Activated T-cell treated with anti-CD3 and anti-CD28 coated beads, Interleukin-2, amount 50 U/mL, for 24 hours (primary cell): ENCODE results near the gene HES3.
"Not testable (repeated sequence)": the region's sequence is repeated elsewhere in the genome, so short reads cannot be mapped to it uniquely, and the experiment has no call there.

Source experiments
- DNase-seq: peaks from one replicate; pipeline ENCODE4 v3.0.0-alpha.2; 2020
- H3K27ac Mint-ChIP-seq: 2 replicates; pipeline ENCODE4 v1.8.0; 2020; ENCODE audit warnings: mild to moderate bottlenecking, mixed read lengths
- H3K27me3 Mint-ChIP-seq: 2 replicates; pipeline ENCODE4 v1.8.0; 2020; ENCODE audit warnings: mixed read lengths
- H3K36me3 Mint-ChIP-seq: 2 replicates; pipeline ENCODE4 v1.8.0; 2020; ENCODE audit warnings: low read depth, mixed read lengths
- H3K4me1 Mint-ChIP-seq: 2 replicates; pipeline ENCODE4 v1.8.0; 2020; ENCODE audit warnings: low read depth, mixed read lengths
- H3K4me3 Mint-ChIP-seq: 2 replicates; pipeline ENCODE4 v1.8.0; 2020; ENCODE audit warnings: mild to moderate bottlenecking, moderate library complexity, mixed read lengths
- H3K9me3 Mint-ChIP-seq: 2 replicates; pipeline ENCODE4 v1.8.0; 2020; ENCODE audit warnings: mixed read lengths

HES3 gene

GRCh38 chr1:6209661-6210580, 34.1 kb upstream of the HES3 start:
- peak; percentile 48 for DNase-seq
- Mint-ChIP-seq H3K9me3 (no peaks in the 10 kb centered on the region), H3K4me3 (peak overlapping the region; percentile 41), H3K36me3 (peaks cover 2% of the 10 kb centered on the region), H3K4me1 (peaks cover 12% of the 10 kb centered on the region), H3K27ac (no peak overlapping the region), H3K27me3 (peaks cover 27% of the 10 kb centered on the region)

DNA sequence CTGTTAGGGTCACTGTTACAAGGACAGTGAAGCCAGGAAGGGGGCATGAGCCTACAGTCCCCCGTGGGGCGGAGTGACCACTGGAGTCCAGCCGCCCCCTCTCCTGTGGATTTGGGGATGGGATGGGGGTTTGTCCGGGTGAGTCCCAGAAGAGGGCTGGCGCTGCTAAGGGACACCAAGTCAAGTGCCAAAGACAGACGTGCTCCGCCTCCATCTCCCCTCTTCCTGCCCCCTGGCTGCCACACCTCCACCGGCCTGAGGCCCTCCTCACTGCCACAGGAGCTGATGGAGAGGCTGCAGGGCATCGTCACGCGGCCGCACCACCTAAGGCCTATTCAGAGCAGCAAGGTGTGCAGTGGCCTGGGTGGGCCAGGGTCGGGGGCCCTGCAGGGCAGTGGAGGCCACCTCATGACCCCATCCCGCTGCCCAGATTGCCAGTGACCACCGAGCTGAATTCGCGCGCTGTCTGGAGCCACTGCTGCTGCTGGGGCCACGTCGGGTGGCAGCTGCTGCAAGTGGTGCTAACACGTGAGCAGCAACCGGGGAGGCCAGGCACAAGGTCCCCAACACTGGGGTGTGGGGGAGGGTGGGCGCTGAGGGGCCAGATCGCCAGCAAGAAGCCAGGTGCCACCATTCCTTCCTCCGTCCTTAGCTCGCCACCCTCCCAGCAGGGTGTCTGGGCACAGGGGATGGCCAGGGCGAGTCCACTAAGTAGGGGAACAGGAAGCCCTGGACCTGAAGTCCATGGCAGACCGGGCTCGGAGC, 33.2 kb upstream of the HES3 start:
- no peak for DNase-seq
- peaks cover 10% of the 10 kb centered on the region for H3K4me1 Mint-ChIP-seq
- H3K27ac Mint-ChIP-seq = no peak overlapping the region
- H3K27me3 Mint-ChIP-seq = peaks cover 33% of the 10 kb centered on the region
- peaks cover 2% of the 10 kb centered on the region for H3K36me3 Mint-ChIP-seq
- no peak overlapping the region for H3K4me3 Mint-ChIP-seq
- no peaks in the 10 kb centered on the region for H3K9me3 Mint-ChIP-seq

GRCh38 chr1:6211731-6212130, 32.2 kb upstream of the HES3 start:
- H3K4me3 Mint-ChIP-seq = no peak overlapping the region
- H3K27me3 Mint-ChIP-seq = peaks cover 35% of the 10 kb centered on the region
- no peak for DNase-seq
- H3K4me1 Mint-ChIP-seq = peaks cover 10% of the 10 kb centered on the region
- peaks cover 2% of the 10 kb centered on the region for H3K36me3 Mint-ChIP-seq
- no peak overlapping the region for H3K27ac Mint-ChIP-seq
- H3K9me3 Mint-ChIP-seq = no peaks in the 10 kb centered on the region

DNA sequence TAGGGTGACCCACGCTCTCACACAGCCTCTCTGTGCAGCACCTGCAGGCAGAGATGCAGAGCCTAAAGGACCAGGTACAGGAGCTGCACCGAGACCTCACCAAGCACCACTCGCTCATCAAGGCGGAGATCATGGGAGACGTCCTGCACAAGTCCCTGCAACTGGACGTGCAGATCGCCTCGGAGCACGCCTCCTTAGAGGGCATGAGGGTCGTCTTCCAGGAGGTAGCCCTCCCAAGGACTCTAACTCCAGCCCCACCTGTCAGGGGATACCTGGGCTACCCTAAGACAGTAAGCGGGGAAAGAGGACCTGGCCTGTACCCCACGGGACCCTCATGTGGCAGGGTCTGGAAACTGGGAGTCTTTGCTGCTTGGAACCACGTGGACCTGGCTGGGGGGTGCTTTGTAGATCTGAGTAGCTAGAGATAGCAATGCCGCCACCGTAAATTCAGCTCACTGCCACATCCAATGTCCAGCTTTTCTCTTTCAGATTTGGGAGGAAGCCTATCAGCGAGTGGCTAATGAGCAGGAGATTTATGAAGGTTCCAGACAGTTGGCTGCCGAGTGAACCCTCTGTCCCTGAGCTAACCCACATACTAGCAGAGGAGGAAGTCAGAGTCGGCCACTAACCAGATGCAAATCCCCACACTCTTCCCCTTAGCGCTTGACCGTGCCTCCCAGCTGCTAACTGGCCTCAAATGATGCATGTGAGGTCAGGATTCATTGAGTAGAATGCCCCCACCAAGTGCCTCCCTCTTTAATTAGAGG, 31.6 kb upstream of the HES3 start:
- H3K9me3 Mint-ChIP-seq = no peaks in the 10 kb centered on the region
- H3K27me3 Mint-ChIP-seq = peaks cover 32% of the 10 kb centered on the region
- no peak overlapping the region for H3K4me3 Mint-ChIP-seq

DNA sequence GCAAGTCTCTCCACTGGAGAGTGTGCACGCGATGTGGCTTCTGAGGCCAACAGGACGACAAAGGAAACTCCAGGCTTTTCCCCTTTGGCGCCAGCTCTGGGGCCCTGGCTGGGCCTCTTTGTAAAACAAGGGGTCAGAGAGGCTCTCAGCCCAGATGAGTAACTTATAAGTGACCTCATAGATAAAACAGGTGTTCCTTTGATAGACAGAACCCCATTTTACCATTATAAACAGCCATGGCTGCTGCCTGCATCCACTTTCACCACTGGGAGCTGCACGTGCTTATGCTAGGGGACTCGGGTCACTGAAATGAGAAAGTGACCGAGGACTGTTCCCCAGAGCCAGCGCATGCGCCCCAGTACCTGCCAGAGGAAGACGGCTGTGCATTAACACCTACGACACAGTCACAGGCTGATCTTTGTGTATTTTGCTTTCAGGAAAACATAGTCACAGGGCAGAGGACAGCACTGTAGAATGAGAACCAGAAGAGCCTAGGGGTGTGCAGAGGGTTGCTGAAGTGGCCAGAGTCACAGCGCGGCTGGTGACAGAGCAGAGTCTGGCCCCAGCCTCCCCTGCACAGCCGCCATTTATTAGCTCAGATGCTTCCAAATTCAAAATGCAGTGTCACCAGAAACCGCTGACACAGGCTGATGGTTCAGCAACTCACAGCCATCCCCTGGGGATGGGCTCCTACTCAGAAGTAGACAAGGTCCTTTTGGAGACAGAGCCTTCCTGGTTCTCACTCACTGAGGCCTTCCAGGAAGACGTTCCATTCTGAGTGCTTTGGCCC, 25.4 kb upstream of the HES3 start:
- H3K9me3 Mint-ChIP-seq = no peaks in the 10 kb centered on the region
- no peak overlapping the region for H3K4me3 Mint-ChIP-seq
- H3K4me1 Mint-ChIP-seq = no peaks in the 10 kb centered on the region
- H3K27ac Mint-ChIP-seq = no peak overlapping the region
- DNase-seq = no peak
- peaks cover 35% of the 10 kb centered on the region for H3K36me3 Mint-ChIP-seq
- H3K27me3 Mint-ChIP-seq = peaks cover 15% of the 10 kb centered on the region

More for the DNA sequence above, 31.6 kb upstream of the HES3 start:
- DNase-seq = no peak
- peaks cover 7% of the 10 kb centered on the region for H3K4me1 Mint-ChIP-seq
- peaks cover 2% of the 10 kb centered on the region for H3K36me3 Mint-ChIP-seq
- H3K27ac Mint-ChIP-seq = no peak overlapping the region

GRCh38 chr1:6219641-6220040, 24.3 kb upstream of the HES3 start:
- Mint-ChIP-seq H3K27me3 (peaks cover 15% of the 10 kb centered on the region), H3K36me3 (peaks cover 45% of the 10 kb centered on the region)
- not testable (repeated sequence) for H3K4me3 Mint-ChIP-seq, H3K9me3 Mint-ChIP-seq, H3K27ac Mint-ChIP-seq, DNase-seq, H3K4me1 Mint-ChIP-seq

- no peak overlapping the region for H3K27ac Mint-ChIP-seq
- peaks cover 51% of the 10 kb centered on the region for H3K36me3 Mint-ChIP-seq
- no peak overlapping the region for H3K4me3 Mint-ChIP-seq
- no peaks in the 10 kb centered on the region for H3K9me3 Mint-ChIP-seq
- no peaks in the 10 kb centered on the region for H3K4me1 Mint-ChIP-seq
- H3K27me3 Mint-ChIP-seq = peaks cover 14% of the 10 kb centered on the region
- DNase-seq = no peak
Observed at GRCh38 chr1:6220236-6220635, 23.7 kb upstream of the HES3 start.

GRCh38 chr1:6221210-6221784, 22.7 kb upstream of the HES3 start:
- Mint-ChIP-seq H3K4me3 (no peak overlapping the region), H3K36me3 (peaks cover 62% of the 10 kb centered on the region)

DNA sequence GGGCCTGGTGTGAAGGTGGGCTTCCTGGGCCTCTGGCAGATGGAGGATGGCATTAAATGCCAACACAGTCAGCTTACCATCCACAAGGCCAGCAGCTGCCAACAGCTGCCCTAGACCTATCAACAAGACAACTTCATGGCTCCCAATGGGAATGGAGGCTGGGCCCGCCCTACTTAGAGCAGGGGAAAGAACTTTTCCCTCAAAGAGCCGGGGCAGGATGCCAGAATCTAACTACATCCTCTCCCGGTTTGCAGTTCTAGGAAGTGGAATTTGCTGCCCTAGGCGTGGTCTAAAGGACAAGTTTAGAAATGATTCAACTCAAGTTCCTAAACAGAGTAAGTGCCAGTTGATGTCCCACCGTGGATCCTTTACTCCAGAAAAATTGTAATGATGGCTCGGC, 21.3 kb upstream of the HES3 start:
- Mint-ChIP-seq H3K36me3 (peaks cover 74% of the 10 kb centered on the region), H3K27ac (no peak overlapping the region), H3K4me1 (peaks cover 2% of the 10 kb centered on the region)

More at GRCh38 chr1:6221210-6221784, 22.7 kb upstream of the HES3 start:
- DNase-seq = no peak
- H3K27me3 Mint-ChIP-seq = peaks cover 7% of the 10 kb centered on the region
- H3K27ac Mint-ChIP-seq = no peak overlapping the region
- no peaks in the 10 kb centered on the region for H3K9me3 Mint-ChIP-seq
- no peaks in the 10 kb centered on the region for H3K4me1 Mint-ChIP-seq

DNA sequence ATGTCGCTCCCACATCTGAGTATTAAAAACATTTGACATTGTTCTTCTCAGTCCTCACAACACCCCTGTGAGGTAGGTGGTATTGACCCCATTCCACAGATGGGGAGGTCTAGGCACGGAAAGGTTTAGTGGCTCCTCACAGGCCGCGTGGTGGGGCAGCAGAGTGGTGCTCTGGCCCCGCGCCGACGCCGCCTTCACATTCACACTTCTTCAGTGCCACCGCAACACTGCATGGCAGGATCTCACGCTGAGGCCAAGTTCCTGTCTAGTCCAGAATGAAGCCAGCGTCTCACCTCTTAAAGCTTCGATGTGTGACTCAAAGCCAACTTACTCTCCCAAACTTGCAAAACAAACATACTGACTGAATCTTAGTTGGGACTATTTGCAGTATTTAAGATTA, 20.4 kb upstream of the HES3 start:
- Mint-ChIP-seq H3K36me3 (peaks cover 82% of the 10 kb centered on the region), H3K4me1 (peaks cover 2% of the 10 kb centered on the region), H3K27ac (no peak overlapping the region), H3K4me3 (no peak overlapping the region), H3K9me3 (no peaks in the 10 kb centered on the region), H3K27me3 (no peaks in the 10 kb centered on the region)
- no peak for DNase-seq

More for the DNA sequence above, 21.3 kb upstream of the HES3 start:
- H3K9me3 Mint-ChIP-seq = no peaks in the 10 kb centered on the region
- no peak overlapping the region for H3K4me3 Mint-ChIP-seq
- no peak for DNase-seq
- H3K27me3 Mint-ChIP-seq = peaks cover under 1% of the 10 kb centered on the region

GRCh38 chr1:6224718-6225117, 19.3 kb upstream of the HES3 start:
- peaks cover 2% of the 10 kb centered on the region for H3K4me1 Mint-ChIP-seq
- no peaks in the 10 kb centered on the region for H3K27me3 Mint-ChIP-seq
- H3K27ac Mint-ChIP-seq = no peak overlapping the region
- no peaks in the 10 kb centered on the region for H3K9me3 Mint-ChIP-seq
- no peak overlapping the region for H3K4me3 Mint-ChIP-seq
- peaks cover 90% of the 10 kb centered on the region for H3K36me3 Mint-ChIP-seq
- no peak for DNase-seq

DNA sequence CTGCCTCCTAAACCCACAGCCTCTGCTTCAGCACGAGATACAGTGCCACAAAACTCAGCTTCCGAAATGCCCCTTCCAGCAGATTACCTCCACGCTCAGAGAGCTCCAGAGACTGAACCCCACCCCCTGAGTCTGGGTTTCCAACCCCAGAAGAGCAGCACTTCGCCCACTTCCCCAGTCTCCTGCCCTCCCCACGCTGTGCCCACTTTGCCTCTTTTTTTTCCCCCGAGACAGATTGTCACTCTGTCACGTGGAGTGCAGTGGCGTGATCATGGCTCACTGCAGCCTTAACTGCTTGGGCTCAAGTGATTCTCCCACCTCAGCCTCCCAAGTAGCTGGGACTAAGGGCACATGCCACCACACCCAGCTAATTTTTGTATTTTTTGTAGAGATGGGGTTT, 18.3 kb upstream of the HES3 start:
- DNase-seq = no peak
- Mint-ChIP-seq H3K27ac (peak overlapping the region; percentile 32), H3K36me3 (peaks cover 92% of the 10 kb centered on the region), H3K4me3 (no peak overlapping the region), H3K9me3 (no peaks in the 10 kb centered on the region), H3K27me3 (no peaks in the 10 kb centered on the region), H3K4me1 (peaks cover 2% of the 10 kb centered on the region)

- Mint-ChIP-seq H3K27ac (no peak overlapping the region), H3K4me1 (peaks cover 27% of the 10 kb centered on the region), H3K27me3 (no peaks in the 10 kb centered on the region), H3K36me3 (peaks cover 65% of the 10 kb centered on the region), H3K9me3 (no peaks in the 10 kb centered on the region), H3K4me3 (peak overlapping the region; percentile 92)
- no peak for DNase-seq
Observed at GRCh38 chr1:6233376-6233775, 10.6 kb upstream of the HES3 start.
